Fibroblast of peridontal ligament (primary cell): ENCODE measurements around the gene ASMTL.
"Not testable (repeated sequence)": the region's sequence is repeated elsewhere in the genome, so short reads cannot be mapped to it uniquely, and the experiment has no call there.

Experiments used
- DNase-seq: peaks from one replicate; pipeline ENCODE4 v3.0.0-alpha.2; 2010; ENCODE audit errors: extremely low read depth

The ASMTL gene

GRCh38 chrX:1453951-1454785 lies 1.5 kb upstream of the ASMTL start:
- peak; percentile 70 for DNase-seq

GRCh38 chrX:1453395-1453783 lies 680 bp upstream of the ASMTL start:
- no peak for DNase-seq

- DNase-seq = no peak
Observed at GRCh38 chrX:1451661-1452515, 821 bp downstream of the ASMTL start.

GRCh38 chrX:1451251-1451660 lies 1.5 kb downstream of the ASMTL start:
- DNase-seq = no peak

- DNase-seq = no peak
Observed at GRCh38 chrX:1450361-1451161, 2.1 kb downstream of the ASMTL start.

GRCh38 chrX:1449823-1450149 lies 2.9 kb downstream of the ASMTL start:
- DNase-seq = no peak

- DNase-seq = no peak
Observed at GRCh38 chrX:1449036-1449822, 3.5 kb downstream of the ASMTL start.

- DNase-seq = not testable (repeated sequence)
Observed at GRCh38 chrX:1448573-1449001, 4.1 kb downstream of the ASMTL start.

GRCh38 chrX:1447969-1448572 lies 4.6 kb downstream of the ASMTL start:
- not testable (repeated sequence) for DNase-seq

GRCh38 chrX:1446984-1447968 lies 5.4 kb downstream of the ASMTL start:
- DNase-seq = not testable (repeated sequence)

- DNase-seq = no peak
Observed at GRCh38 chrX:1444561-1445500, 7.9 kb downstream of the ASMTL start.

- no peak for DNase-seq
Observed at GRCh38 chrX:1443496-1444075, 9.1 kb downstream of the ASMTL start.

GRCh38 chrX:1442724-1443367 lies 9.9 kb downstream of the ASMTL start:
- DNase-seq = no peak

GRCh38 chrX:1442016-1442665 lies 10.6 kb downstream of the ASMTL start:
- DNase-seq = no peak

GRCh38 chrX:1440506-1440905 lies 12.2 kb downstream of the ASMTL start:
- no peak for DNase-seq

- DNase-seq = no peak
Observed at GRCh38 chrX:1435241-1435895, 17.3 kb downstream of the ASMTL start.

- DNase-seq = no peak
Observed at GRCh38 chrX:1434871-1435240, 17.9 kb downstream of the ASMTL start.
